ENCODE results near the gene SLCO3A1.

The SLCO3A1 gene

GRCh38 chr15:91863621-91864255 is 10.2 kb downstream of the SLCO3A1 start:
- Histone ChIP-seq H3K4me3 (ENCODE audit: low read length) (no peak overlapping the region), H3K27me3 (ENCODE audit: control insufficient read depth, insufficient read depth, low read length) (no peaks in the 10 kb centered on the region), H3K4me1 (ENCODE audit: control insufficient read depth, insufficient read depth, low read length) (peaks cover 3% of the 10 kb centered on the region), H3K27ac (ENCODE audit: low read depth, low read length) (no peak overlapping the region), H3K36me3 (ENCODE audit: control insufficient read depth, insufficient read depth, low read length) (no peaks in the 10 kb centered on the region), H3K9ac (ENCODE audit: low read length) (no peak overlapping the region)

GRCh38 chr15:91864664-91865063 is 11.2 kb downstream of the SLCO3A1 start:
- no peaks in the 10 kb centered on the region for H3K27me3 ChIP-seq (ENCODE audit: control insufficient read depth, insufficient read depth, low read length)
- H3K4me1 ChIP-seq (ENCODE audit: control insufficient read depth, insufficient read depth, low read length): peaks cover 3% of the 10 kb centered on the region
- no peaks in the 10 kb centered on the region for H3K36me3 ChIP-seq (ENCODE audit: control insufficient read depth, insufficient read depth, low read length)
- H3K27ac ChIP-seq (ENCODE audit: low read depth, low read length): no peak overlapping the region
- no peak overlapping the region for H3K9ac ChIP-seq (ENCODE audit: low read length)
- no peak overlapping the region for H3K4me3 ChIP-seq (ENCODE audit: low read length)

DNA sequence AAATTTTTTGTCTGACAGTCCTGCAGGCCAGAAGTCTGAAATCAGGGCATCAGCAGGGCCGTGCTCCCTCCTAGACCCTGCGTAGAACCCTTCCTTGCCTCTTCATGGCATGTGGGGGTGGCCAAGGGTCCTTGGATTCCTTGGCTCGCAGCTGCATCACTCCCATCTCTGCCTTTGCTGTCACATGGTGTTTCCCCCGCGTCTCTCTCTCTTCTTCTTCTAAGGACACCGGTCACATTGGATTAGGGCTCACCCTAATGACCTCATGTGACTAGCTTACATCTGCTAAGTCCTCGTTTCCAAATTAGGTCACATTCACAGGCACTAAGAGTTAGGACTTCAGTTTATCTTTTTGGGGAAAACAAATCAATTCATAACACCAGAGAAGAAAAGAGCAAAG is 12.0 kb downstream of the SLCO3A1 start:
- Histone ChIP-seq H3K9ac (ENCODE audit: low read length) (no peak overlapping the region), H3K27me3 (ENCODE audit: control insufficient read depth, insufficient read depth, low read length) (no peaks in the 10 kb centered on the region), H3K4me3 (ENCODE audit: low read length) (no peak overlapping the region), H3K4me1 (ENCODE audit: control insufficient read depth, insufficient read depth, low read length) (peaks cover 3% of the 10 kb centered on the region), H3K36me3 (ENCODE audit: control insufficient read depth, insufficient read depth, low read length) (no peaks in the 10 kb centered on the region), H3K27ac (ENCODE audit: low read depth, low read length) (no peak overlapping the region)

DNA sequence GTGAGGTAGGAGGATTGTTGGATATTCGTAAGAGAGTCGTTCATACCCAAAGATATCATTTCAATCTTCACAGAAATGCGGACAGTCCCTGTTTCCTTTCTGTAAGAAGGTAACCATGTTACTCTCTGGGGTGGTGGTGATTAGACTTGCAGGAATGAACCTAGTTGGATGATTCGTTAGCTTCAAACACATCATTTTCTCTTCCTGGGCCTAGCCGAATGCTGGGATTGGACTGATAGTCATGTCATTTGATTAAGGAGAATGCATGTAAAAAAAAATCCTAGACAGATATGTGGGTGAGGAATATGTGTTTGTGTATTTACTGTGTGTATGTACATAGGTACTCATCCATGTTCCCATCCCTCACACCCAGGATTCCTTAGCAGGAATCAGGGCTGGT is 12.4 kb downstream of the SLCO3A1 start:
- Histone ChIP-seq H3K4me3 (ENCODE audit: low read length) (no peak overlapping the region), H3K36me3 (ENCODE audit: control insufficient read depth, insufficient read depth, low read length) (no peaks in the 10 kb centered on the region), H3K27me3 (ENCODE audit: control insufficient read depth, insufficient read depth, low read length) (no peaks in the 10 kb centered on the region), H3K9ac (ENCODE audit: low read length) (no peak overlapping the region), H3K4me1 (ENCODE audit: control insufficient read depth, insufficient read depth, low read length) (peaks cover 3% of the 10 kb centered on the region), H3K27ac (ENCODE audit: low read depth, low read length) (no peak overlapping the region)

GRCh38 chr15:91866371-91866905 is 12.9 kb downstream of the SLCO3A1 start:
- Histone ChIP-seq H3K27ac (ENCODE audit: low read depth, low read length) (peak overlapping the region; percentile 18), H3K4me1 (ENCODE audit: control insufficient read depth, insufficient read depth, low read length) (peaks cover 3% of the 10 kb centered on the region), H3K36me3 (ENCODE audit: control insufficient read depth, insufficient read depth, low read length) (no peaks in the 10 kb centered on the region), H3K4me3 (ENCODE audit: low read length) (no peak overlapping the region), H3K9ac (ENCODE audit: low read length) (no peak overlapping the region), H3K27me3 (ENCODE audit: control insufficient read depth, insufficient read depth, low read length) (no peaks in the 10 kb centered on the region)

DNA sequence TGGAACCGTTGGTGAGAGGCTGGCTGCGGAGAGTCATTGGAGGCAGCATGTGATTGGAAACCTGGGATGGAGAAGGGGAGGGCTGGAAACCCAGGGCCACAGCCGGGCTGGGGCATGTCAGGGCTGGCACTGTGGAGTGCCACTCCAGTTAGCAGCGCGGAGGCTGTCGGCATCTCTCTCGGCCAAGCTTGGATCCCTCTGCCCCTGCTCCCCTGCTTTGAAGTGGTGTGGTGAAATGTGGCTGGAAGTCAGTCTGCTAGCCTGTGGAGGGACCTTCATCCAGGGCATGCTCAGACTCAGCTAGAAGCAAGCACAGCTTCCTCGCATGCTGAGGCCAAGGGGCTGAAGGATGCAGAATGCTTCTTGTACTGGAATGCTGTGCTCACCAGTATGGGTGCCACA is 13.5 kb downstream of the SLCO3A1 start:
- H3K36me3 ChIP-seq (ENCODE audit: control insufficient read depth, insufficient read depth, low read length): no peaks in the 10 kb centered on the region
- H3K9ac ChIP-seq (ENCODE audit: low read length): no peak overlapping the region
- H3K4me3 ChIP-seq (ENCODE audit: low read length): no peak overlapping the region
- peak overlapping the region; percentile 18 for H3K27ac ChIP-seq (ENCODE audit: low read depth, low read length)
- no peaks in the 10 kb centered on the region for H3K27me3 ChIP-seq (ENCODE audit: control insufficient read depth, insufficient read depth, low read length)
- peaks cover 3% of the 10 kb centered on the region for H3K4me1 ChIP-seq (ENCODE audit: control insufficient read depth, insufficient read depth, low read length)

- Histone ChIP-seq H3K4me1 (ENCODE audit: control insufficient read depth, insufficient read depth, low read length) (peaks cover 3% of the 10 kb centered on the region), H3K9ac (ENCODE audit: low read length) (no peak overlapping the region)
Measured at GRCh38 chr15:91867581-91868026, 14.1 kb downstream of the SLCO3A1 start.

DNA sequence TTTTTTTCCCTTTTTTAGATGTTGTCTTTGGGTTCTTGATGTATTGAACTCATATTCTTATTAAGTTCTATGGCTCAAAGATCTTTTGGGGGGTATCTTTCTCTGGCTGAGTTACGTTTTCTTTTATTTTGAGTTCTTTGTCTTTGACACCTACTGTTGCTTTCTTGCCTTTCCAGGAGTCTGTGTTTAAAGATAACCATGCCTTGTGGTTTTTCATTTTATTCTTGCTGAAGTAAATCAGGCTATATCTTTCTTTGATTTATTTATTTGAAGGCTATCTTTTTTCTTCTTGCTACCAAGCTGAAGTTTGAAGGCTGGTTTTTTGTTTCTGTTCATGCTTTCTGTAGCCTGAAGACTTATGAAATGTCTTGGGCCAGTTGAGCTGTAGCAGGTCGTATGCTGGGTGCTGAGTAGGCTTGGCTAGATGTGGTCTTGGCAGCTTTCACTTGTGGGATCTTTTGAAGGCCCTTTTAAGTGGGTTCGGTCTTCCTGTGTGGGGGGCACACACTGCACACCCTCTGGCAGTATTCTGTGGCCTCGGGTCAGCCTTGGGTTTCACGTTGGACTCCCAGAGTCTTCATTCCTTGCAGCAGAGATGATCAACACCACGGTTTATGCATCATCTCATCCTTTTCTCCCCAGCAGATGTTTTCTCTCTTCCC is 17.5 kb downstream of the SLCO3A1 start:
- Histone ChIP-seq H3K9ac (ENCODE audit: low read length) (no peak overlapping the region), H3K4me1 (ENCODE audit: control insufficient read depth, insufficient read depth, low read length) (peaks cover 3% of the 10 kb centered on the region), H3K27me3 (ENCODE audit: control insufficient read depth, insufficient read depth, low read length) (no peaks in the 10 kb centered on the region), H3K4me3 (ENCODE audit: low read length) (no peak overlapping the region), H3K27ac (ENCODE audit: low read depth, low read length) (no peak overlapping the region), H3K36me3 (ENCODE audit: control insufficient read depth, insufficient read depth, low read length) (no peaks in the 10 kb centered on the region)

More at GRCh38 chr15:91867581-91868026, 14.1 kb downstream of the SLCO3A1 start:
- H3K36me3 ChIP-seq (ENCODE audit: control insufficient read depth, insufficient read depth, low read length): no peaks in the 10 kb centered on the region
- no peak overlapping the region for H3K27ac ChIP-seq (ENCODE audit: low read depth, low read length)
- H3K27me3 ChIP-seq (ENCODE audit: control insufficient read depth, insufficient read depth, low read length): no peaks in the 10 kb centered on the region
- no peak overlapping the region for H3K4me3 ChIP-seq (ENCODE audit: low read length)

DNA sequence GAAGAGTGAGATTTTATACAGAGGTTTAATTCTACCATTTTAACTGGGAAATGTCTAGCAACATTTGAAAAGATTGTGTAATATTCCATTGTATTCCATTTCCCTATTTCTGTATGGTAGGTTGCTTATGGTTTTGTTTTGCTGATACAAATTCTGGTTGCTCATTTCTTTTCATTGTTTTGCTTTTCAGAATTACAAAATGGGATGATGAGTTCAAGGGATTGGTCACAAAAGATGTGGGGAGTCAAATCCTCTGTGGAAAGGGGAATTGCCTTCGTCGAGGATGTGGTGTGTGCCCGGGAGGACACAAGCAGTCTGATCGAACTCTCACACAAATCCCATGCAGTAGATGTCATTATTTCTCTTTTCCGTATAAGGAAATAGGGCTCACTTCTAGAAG is 18.3 kb downstream of the SLCO3A1 start:
- no peaks in the 10 kb centered on the region for H3K27me3 ChIP-seq (ENCODE audit: control insufficient read depth, insufficient read depth, low read length)
- no peak overlapping the region for H3K4me3 ChIP-seq (ENCODE audit: low read length)
- no peak overlapping the region for H3K9ac ChIP-seq (ENCODE audit: low read length)
- no peaks in the 10 kb centered on the region for H3K36me3 ChIP-seq (ENCODE audit: control insufficient read depth, insufficient read depth, low read length)
- no peak overlapping the region for H3K27ac ChIP-seq (ENCODE audit: low read depth, low read length)
- H3K4me1 ChIP-seq (ENCODE audit: control insufficient read depth, insufficient read depth, low read length): peaks cover 3% of the 10 kb centered on the region

DNA sequence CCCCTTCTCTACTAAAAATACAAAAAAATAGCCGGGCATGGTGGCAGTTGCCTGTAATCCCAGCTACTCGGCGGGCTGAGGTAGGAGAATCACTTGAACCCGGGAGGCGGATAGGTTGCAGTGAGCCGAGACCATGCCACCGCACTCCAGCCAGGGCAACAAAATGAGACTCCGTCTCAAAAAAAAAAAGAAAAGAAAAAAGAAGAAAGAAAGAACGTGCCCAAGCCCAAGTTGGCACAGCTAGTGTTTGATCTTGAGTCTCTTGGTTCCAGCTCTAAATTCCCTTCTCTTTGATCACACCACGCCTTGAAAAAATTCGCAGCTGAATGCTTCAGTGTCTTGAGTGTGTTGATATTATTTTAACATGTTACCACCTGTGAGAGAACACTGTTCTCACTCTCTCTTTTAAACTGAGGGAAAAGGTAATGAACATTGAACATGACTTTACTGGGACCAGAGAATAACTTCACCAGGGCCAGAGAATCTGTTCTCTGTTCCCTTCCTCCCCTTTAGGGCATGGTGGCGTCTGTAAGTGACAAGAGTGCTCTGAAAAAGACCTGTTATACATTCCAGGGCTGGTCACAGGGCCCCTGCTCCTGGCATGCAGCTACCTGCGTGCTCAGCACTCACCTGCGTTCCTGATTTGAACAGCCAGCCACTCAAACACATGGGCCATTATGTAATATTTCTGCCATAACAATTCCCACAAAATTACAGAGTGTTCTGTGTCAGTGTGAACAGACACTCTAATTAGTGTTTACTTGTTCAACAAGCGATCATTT is 19.0 kb downstream of the SLCO3A1 start:
- Histone ChIP-seq H3K4me1 (ENCODE audit: control insufficient read depth, insufficient read depth, low read length) (no peaks in the 10 kb centered on the region), H3K27me3 (ENCODE audit: control insufficient read depth, insufficient read depth, low read length) (no peaks in the 10 kb centered on the region), H3K9ac (ENCODE audit: low read length) (no peak overlapping the region), H3K27ac (ENCODE audit: low read depth, low read length) (no peak overlapping the region), H3K36me3 (ENCODE audit: control insufficient read depth, insufficient read depth, low read length) (no peaks in the 10 kb centered on the region), H3K4me3 (ENCODE audit: low read length) (no peak overlapping the region)

- no peak overlapping the region for H3K27ac ChIP-seq (ENCODE audit: low read depth, low read length)
- H3K4me1 ChIP-seq (ENCODE audit: control insufficient read depth, insufficient read depth, low read length): no peaks in the 10 kb centered on the region
- H3K4me3 ChIP-seq (ENCODE audit: low read length): no peak overlapping the region
- H3K9ac ChIP-seq (ENCODE audit: low read length): no peak overlapping the region
- H3K36me3 ChIP-seq (ENCODE audit: control insufficient read depth, insufficient read depth, low read length): no peaks in the 10 kb centered on the region
- no peaks in the 10 kb centered on the region for H3K27me3 ChIP-seq (ENCODE audit: control insufficient read depth, insufficient read depth, low read length)
Measured at GRCh38 chr15:91873138-91873536, 19.6 kb downstream of the SLCO3A1 start.

DNA sequence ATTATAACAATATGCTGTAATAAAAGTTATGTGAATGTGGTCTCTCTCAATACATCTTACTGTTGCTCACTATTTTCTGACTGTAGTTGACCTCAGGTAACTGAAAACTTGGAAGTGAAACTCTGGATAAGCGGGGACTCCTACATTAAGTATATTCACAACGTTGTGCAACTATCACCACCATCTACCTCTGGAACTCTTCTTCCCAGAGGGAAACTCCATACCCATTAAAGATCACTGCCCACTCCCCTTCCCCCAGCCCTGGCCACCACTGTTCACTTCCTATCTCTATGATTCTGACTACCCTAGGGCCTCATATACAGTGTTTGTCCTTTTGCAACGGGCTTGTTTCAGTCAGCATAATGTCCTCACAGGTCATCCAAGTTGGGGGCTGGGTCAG is 20.7 kb downstream of the SLCO3A1 start:
- H3K4me3 ChIP-seq (ENCODE audit: low read length): no peak overlapping the region
- H3K27ac ChIP-seq (ENCODE audit: low read depth, low read length): no peak overlapping the region
- no peaks in the 10 kb centered on the region for H3K4me1 ChIP-seq (ENCODE audit: control insufficient read depth, insufficient read depth, low read length)
- no peaks in the 10 kb centered on the region for H3K27me3 ChIP-seq (ENCODE audit: control insufficient read depth, insufficient read depth, low read length)
- H3K36me3 ChIP-seq (ENCODE audit: control insufficient read depth, insufficient read depth, low read length): no peaks in the 10 kb centered on the region
- no peak overlapping the region for H3K9ac ChIP-seq (ENCODE audit: low read length)

Data from rectal smooth muscle tissue (tissue), 1 donor.